HS-27A (cell line): Measurements from ENCODE around the gene ENHO.

Source experiments
- DNase-seq: peaks from one replicate; pipeline ENCODE4 v3.0.0-alpha.2; 2012; ENCODE audit warnings: low read depth, missing footprints

Gene ENHO

GRCh38 chr9:34475097-34475496 is 47.7 kb downstream of the ENHO start:
- DNase-seq = no peak
